NT2/D1 (cell line): Measurements from ENCODE around the gene CCL1.

Experiments used
- SUZ12 ChIP-seq: IDR thresholded peaks from 2 replicates; pipeline ENCODE4 v1.6.1; 2011; ENCODE audit not compliant: insufficient read length, insufficient read depth; ENCODE audit errors: extremely low read depth
- YY1 ChIP-seq: IDR thresholded peaks from 2 replicates; pipeline ENCODE4 v1.6.1; 2011; ENCODE audit not compliant: insufficient read length, insufficient read depth
- ZNF274 ChIP-seq: IDR thresholded peaks from 2 replicates; pipeline ENCODE4 v1.6.1; 2011; ENCODE audit warnings: mild to moderate bottlenecking, low read depth, low read length

DNA sequence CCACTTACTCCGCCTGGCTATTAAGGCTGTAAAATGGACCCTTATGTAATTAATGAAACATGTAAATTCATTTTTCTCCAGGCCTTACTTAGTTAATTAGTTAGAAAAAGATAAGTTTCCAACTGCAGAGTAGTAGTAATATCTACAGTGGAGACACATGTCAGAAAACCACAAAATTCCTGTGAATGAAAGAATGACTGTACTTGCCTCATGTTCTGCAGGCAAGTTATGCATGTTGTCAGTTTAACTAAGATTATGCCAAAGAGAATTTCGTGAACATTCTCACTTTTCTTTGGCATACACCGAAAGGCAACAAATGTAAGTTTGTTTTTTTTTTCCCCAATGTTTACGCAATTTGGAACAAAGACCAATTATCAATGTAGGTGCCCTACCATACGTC, 16.8 kb upstream of the CCL1 start:
- TF ChIP-seq YY1 = no peak
- TF ChIP-seq SUZ12 = no peak
- no peak for TF ChIP-seq ZNF274
